Measurements from ENCODE around the gene PLAAT4. TPM values are rescaled to one million over a fixed set of nuclear protein-coding genes. Genes with fewer than 3 reads are reported as not detected.

Gene PLAAT4
- total RNA-seq, 1 experiment from 2014 or later: 0.52 TPM

GRCh38 chr11:63548178-63548577 lies 11.6 kb downstream of the PLAAT4 start:
- POLR2A ChIA-PET: no interaction called here
- no peak for DNase-seq (ENCODE audit: low read depth, low spot score)
- RAD21 ChIA-PET (ENCODE audit: low non-redundant PET in 1 of 2, low total read pairs in 2 of 2, uncharacterized antibody in 2 of 2, unreplicated experiment in 2 of 2): no interaction called here
- Histone ChIP-seq H3K9me3 (ENCODE audit: control insufficient read depth in 1 of 2, insufficient read depth in 1 of 2, low read depth in 1 of 2, low read length in 2 of 2) (no peaks in the 10 kb centered on the region), H4K20me1 (ENCODE audit: insufficient read depth) (no peaks in the 10 kb centered on the region), H3K27ac (ENCODE audit: low read depth, low read length) (no peak overlapping the region), H2AFZ (ENCODE audit: low read depth, low read length, poor library complexity, severe bottlenecking) (no peak overlapping the region), H3K9me2 (ENCODE audit: insufficient read depth) (no peaks in the 10 kb centered on the region), H3K4me3 (replicated peaks in 1 of 2; ENCODE audit: low read depth in 1 of 2, low read length in 2 of 2) (no peak overlapping the region), H3K36me3 (ENCODE audit: control insufficient read depth in 1 of 2, insufficient read depth in 2 of 2, low read length in 2 of 2) (no peaks in the 10 kb centered on the region), H3K4me2 (ENCODE audit: low read length) (no peak overlapping the region), H3K9ac (ENCODE audit: low read length) (no peak overlapping the region), H3K27me3 (ENCODE audit: insufficient read depth, low read length) (no peaks in the 10 kb centered on the region), H3K79me2 (ENCODE audit: insufficient read depth, low read length) (no peaks in the 10 kb centered on the region), H3K4me1 (ENCODE audit: control insufficient read depth in 1 of 2, insufficient read depth in 2 of 2, low read length in 2 of 2) (no peaks in the 10 kb centered on the region)
- ATAC-seq: no peak
- intact Hi-C loops (cut with micrococcal nuclease): no loop called here
- CTCF ChIA-PET: no interaction called here
- BruUV-seq (replicated peaks): no TSS peak
- TF ChIP-seq RAD21 (IDR thresholded peaks at IDR 0.05; ENCODE audit: low read depth): no peak
- no peak for TF ChIP-seq JUND (IDR thresholded peaks at IDR 0.05)
- TF ChIP-seq TCF7L2 (IDR thresholded peaks at IDR 0.05; ENCODE audit: borderline replicate concordance, extremely low read depth, insufficient read depth, insufficient read length): no peak
- no peak for TF ChIP-seq CTCF (IDR thresholded peaks at IDR 0.05 in 2 of 3, conservative IDR thresholded peaks at IDR 0.05 in 1 of 3; ENCODE audit: borderline replicate concordance in 1 of 3, insufficient read depth in 1 of 3, low read depth in 2 of 3, low read length in 2 of 3)
- TF ChIP-seq ATF3 (IDR thresholded peaks at IDR 0.05): no peak
- TF ChIP-seq ZNF274 (IDR thresholded peaks at IDR 0.05; ENCODE audit: low read depth, low read length): no peak
- no peak for TF ChIP-seq CBX3 (IDR thresholded peaks at IDR 0.05; ENCODE audit: low read depth)
- no peak for TF ChIP-seq ZBTB33 (IDR thresholded peaks at IDR 0.05; ENCODE audit: extremely low read depth, insufficient replicate concordance, low read length)
- TF ChIP-seq EZH2phosphoT487 (IDR thresholded peaks at IDR 0.05; ENCODE audit: borderline replicate concordance): no peak
- no peak for TF ChIP-seq ELF1 (IDR thresholded peaks at IDR 0.05; ENCODE audit: borderline replicate concordance, low read depth)
- TF ChIP-seq SIN3A (IDR thresholded peaks at IDR 0.05; ENCODE audit: low read depth): no peak
- no peak for TF ChIP-seq YY1 (IDR thresholded peaks at IDR 0.05; ENCODE audit: extremely low read depth, insufficient replicate concordance, low read depth, low read length)
